Activated T-helper 1 cell treated with Interleukin-2 at 50 U/mL for 16 hours (primary cell): Measurements from ENCODE around the gene NR4A1.

Experiments
- DNase-seq: peaks from one replicate; pipeline ENCODE4 v3.0.0-alpha.2; 2020; ENCODE audit warnings: low read depth

NR4A1 gene

GRCh38 chr12:52018433-52019112 is 32.7 kb upstream of the NR4A1 start:
- DNase-seq = no peak

- DNase-seq = no peak
Measured at GRCh38 chr12:52019113-52019770, 32.0 kb upstream of the NR4A1 start.

- DNase-seq = peak; percentile 45
Measured at GRCh38 chr12:52020539-52021336, 30.5 kb upstream of the NR4A1 start.

- DNase-seq = no peak
Measured at GRCh38 chr12:52022841-52023181, 28.4 kb upstream of the NR4A1 start.

- DNase-seq = peak; percentile 82
Measured at GRCh38 chr12:52023182-52023975, 27.9 kb upstream of the NR4A1 start.

- DNase-seq = no peak
Measured at GRCh38 chr12:52023976-52024688, 27.1 kb upstream of the NR4A1 start.

GRCh38 chr12:52024845-52025230 is 26.4 kb upstream of the NR4A1 start:
- no peak for DNase-seq

- DNase-seq = no peak
Measured at GRCh38 chr12:52026263-52026662, 25.0 kb upstream of the NR4A1 start.

GRCh38 chr12:52027085-52027843 is 24.0 kb upstream of the NR4A1 start:
- DNase-seq = no peak

GRCh38 chr12:52029685-52030084 is 21.6 kb upstream of the NR4A1 start:
- no peak for DNase-seq

- no peak for DNase-seq
Measured at GRCh38 chr12:52032446-52032803, 18.8 kb upstream of the NR4A1 start.

GRCh38 chr12:52032804-52033445 is 18.3 kb upstream of the NR4A1 start:
- DNase-seq = peak; percentile 78

- DNase-seq = no peak
Measured at GRCh38 chr12:52033446-52034140, 17.6 kb upstream of the NR4A1 start.

GRCh38 chr12:52035190-52035589 is 16.1 kb upstream of the NR4A1 start:
- no peak for DNase-seq

- no peak for DNase-seq
Measured at GRCh38 chr12:52035926-52036325, 15.3 kb upstream of the NR4A1 start.

GRCh38 chr12:52036587-52037171 is 14.6 kb upstream of the NR4A1 start:
- peak; percentile 78 for DNase-seq

- DNase-seq = no peak
Measured at GRCh38 chr12:52037248-52037861, 13.9 kb upstream of the NR4A1 start.

- no peak for DNase-seq
Measured at GRCh38 chr12:52038447-52038846, 12.8 kb upstream of the NR4A1 start.

- no peak for DNase-seq
Measured at GRCh38 chr12:52041035-52041434, 10.2 kb upstream of the NR4A1 start.
